Left renal pelvis (tissue), 4 donors: ENCODE measurements around the gene PA2G4. TPM values are rescaled to one million over a fixed set of nuclear protein-coding genes. Genes with fewer than 3 reads are reported as not detected.
A peak's percentile ranks its signal among the peaks of the same experiment; 100 is the strongest.
"Not testable (repeated sequence)": the region's sequence is repeated elsewhere in the genome, so short reads cannot be mapped to it uniquely, and the experiment has no call there.

Experiments used
- DNase-seq, 4 donors: peaks; one replicate each; pipeline ENCODE4 v3.0.0-alpha.2; 2013; ENCODE audit warnings: low read depth in 4 of 4, low spot score in 3 of 4
- polyA plus RNA-seq, 4 donors: library from polyadenylated mRNA; unstranded; fragments of 120-200 nt; gene quantifications; one replicate each; pipeline ENCODE4 v1.2.1, GENCODE V29; 2013; ENCODE audit not compliant: insufficient read length in 4 of 4

PA2G4 gene
- 100 to 1,000 TPM; 104 to 166 (median 154) TPM for polyA plus RNA-seq

GRCh38 chr12:56104109-56104814 lies at the start of gene PA2G4:
Gene PA2G4, plus strand, starts transcription at chr12:56104559. Its CDS starts 179 bp downstream, at chr12:56104738.
- DNase-seq: peak; percentile 95 to 98 (median 97)

DNA sequence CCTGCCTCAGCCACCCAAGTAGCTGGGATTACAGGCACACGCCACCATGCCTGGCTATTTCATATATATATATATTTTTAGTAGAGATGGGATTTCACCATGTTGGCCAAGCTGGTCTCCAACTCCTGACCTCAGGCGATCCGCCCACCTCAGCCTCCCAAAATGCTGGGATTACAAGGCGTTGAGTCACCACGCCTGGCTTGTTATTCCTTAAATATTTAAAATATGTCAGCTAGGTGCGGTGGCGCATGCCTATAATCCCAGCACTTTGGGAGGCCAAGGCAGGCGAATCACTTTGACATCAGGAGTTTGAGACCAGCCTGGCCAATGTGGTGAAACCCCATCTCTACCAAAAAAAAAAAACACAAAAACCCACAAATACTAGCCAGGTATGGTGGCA lies 44.4 kb upstream of the PA2G4 start:
- DNase-seq: not testable (repeated sequence)

- no peak for DNase-seq
Measured at GRCh38 chr12:56061982-56062381, 42.4 kb upstream of the PA2G4 start.

GRCh38 chr12:56062996-56063395 lies 41.4 kb upstream of the PA2G4 start:
- no peak for DNase-seq

DNA sequence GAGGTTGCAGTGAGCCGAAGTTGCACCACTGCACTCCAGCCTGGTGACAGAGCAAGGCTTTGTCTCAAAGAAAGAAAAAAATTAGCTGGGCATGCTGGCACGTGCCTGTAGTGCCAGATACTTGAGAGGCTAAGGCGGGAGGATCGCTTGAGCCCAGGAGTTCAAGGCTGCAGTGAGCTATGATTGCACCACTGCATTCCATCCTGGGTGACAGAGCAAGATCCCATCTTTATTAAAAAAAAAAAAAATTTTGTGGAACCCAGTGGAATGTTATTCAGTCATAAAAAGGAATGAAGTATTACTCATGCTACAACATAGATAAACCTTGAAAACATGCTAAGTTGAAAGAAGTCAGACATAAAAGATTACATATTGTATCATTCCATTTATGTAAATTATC lies 32.7 kb upstream of the PA2G4 start:
- no peak for DNase-seq

- DNase-seq: no peak
Measured at GRCh38 chr12:56074396-56074795, 30.0 kb upstream of the PA2G4 start.

DNA sequence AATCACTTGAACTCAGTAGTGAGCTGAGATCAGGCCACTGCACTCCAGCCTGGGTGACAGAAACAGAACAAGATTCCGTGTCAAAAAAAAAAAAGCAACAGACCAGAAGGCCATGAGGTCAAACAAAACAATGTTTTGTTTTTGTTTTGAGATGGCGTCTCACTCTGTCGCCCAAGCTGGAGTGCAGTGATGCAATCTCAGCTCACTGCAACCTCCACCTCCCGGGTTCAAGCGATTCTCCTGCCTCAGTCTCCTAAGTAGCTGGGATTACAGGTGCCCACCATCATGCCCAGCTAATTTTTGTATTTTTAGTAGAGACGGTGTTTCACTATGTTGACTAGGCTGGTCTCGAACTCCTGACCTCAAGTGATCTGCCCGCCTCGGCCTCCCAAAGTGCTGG lies 26.4 kb upstream of the PA2G4 start:
- DNase-seq: not testable (repeated sequence)

DNA sequence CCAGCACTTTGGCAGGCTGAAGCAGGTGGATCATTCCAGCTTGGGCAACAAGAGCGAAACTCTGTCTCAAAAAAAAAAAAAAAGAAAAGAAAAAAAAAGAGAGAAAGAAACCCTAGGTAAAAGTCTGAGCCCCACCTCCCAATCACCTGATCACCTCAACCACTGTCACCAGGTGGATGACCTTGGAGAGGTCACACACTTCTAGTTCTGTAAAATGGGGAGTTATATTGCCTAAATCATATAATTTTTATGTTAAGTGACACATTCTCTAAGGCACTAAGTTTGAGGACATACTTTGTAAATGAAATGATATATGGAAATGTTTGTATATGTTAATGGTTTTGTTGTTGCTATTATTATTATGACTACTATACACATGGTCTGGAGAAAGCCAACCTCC lies 25.9 kb upstream of the PA2G4 start:
- DNase-seq: no peak

GRCh38 chr12:56078931-56079722 lies 25.2 kb upstream of the PA2G4 start:
- peak in 1 of 4 donors; percentile 67 for DNase-seq

DNA sequence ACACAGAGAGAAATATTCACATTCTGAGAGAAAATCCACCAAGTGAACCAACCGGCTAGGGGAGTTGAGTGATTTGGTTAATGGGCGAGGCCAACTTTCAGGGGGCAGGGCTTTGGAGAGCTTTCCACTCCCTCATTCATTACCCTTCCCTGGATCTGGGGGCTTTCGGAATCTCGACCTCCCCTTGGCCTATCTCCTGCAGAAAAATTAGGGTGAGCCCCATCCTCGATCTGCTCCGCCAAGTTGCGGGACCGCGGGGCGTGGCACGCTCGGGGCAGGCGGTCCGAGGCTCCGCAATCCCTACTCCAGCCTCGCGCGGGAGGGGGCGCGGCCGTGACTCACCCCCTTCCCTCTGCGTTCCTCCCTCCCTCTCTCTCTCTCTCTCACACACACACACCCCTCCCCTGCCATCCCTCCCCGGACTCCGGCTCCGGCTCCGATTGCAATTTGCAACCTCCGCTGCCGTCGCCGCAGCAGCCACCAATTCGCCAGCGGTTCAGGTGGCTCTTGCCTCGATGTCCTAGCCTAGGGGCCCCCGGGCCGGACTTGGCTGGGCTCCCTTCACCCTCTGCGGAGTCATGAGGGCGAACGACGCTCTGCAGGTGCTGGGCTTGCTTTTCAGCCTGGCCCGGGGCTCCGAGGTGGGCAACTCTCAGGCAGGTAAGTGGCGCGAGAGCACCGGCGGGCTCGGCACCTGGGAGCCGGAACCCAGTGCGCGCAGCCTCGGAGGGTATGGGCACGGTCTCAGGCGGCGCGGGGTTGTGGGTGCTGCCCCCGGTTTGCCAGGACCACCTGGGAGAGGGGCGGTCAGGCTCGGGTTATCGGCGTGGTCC lies 24.4 kb upstream of the PA2G4 start, which contains the start of gene ERBB3:
Gene ERBB3 (plus strand): TSS at position 443 of the 833 bp plus-strand sequence. CDS start 136 bp downstream, at position 579.
- peak in 1 of 4 donors; percentile 66 for DNase-seq

GRCh38 chr12:56080556-56081138 lies 23.7 kb upstream of the PA2G4 start:
- DNase-seq: no peak

- no peak for DNase-seq
Measured at GRCh38 chr12:56081393-56082347, 22.7 kb upstream of the PA2G4 start.

DNA sequence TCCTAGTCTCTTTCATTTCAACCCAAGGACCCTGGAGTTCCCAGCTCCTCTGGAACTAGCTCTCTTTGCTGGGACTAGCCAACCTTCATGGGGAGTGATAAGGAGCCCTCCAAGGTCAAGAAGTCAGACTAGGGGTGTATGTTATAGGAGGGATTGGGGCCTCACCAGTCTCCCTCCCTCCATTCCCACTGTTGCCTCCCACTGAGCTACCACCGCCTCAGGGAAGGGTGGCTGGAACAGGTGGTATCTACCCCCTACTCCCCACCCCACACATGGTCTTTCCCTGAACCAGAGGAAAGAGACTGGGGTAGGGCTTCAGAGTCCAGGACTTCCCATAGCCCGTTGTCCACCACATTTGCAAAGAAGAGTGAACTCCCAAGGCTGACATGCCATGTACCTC lies 22.0 kb upstream of the PA2G4 start:
- no peak for DNase-seq

DNA sequence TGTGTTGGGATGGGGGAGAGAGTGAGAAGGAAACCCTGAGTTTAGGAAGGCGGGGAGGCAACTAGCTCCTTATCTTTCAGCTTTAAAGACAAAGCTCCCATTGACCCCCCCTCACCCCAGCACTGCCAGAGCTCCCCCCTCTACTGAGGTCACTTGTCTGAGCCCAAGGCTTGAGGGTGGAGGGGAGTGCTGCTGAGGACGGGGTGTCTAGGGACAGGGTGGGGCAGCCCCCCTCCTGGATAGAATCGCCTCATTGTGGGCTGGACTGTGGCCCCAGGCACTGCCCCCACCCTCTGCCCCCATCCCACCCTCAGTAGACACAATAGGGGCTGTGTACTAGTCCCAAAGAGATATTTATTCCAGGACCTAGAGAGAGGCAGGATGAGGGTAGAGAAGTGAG lies 21.4 kb upstream of the PA2G4 start:
- no peak for DNase-seq

- DNase-seq: no peak
Measured at GRCh38 chr12:56084958-56085543, 19.3 kb upstream of the PA2G4 start.

GRCh38 chr12:56086096-56086495 lies 18.3 kb upstream of the PA2G4 start:
- no peak for DNase-seq

GRCh38 chr12:56086608-56087007 lies 17.8 kb upstream of the PA2G4 start:
- DNase-seq: no peak

DNA sequence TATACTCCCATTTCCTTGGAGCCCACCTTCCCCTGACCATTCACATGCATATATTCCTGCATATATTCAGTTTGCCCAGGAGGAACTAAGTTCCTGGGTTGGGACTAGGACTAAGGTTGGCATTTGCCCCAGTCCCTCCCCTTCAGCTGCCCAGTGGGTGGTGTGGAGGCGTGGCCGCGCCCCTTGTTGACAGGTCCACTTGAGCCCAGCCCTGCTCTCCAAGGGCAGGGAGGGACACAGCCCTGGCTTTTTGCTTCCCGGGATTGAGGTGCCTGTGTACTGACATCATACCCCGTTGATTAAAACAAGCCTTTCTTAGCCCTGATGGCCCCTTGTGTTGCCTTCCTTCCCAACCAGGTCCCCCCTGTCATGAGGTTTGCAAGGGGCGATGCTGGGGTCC lies 17.1 kb upstream of the PA2G4 start:
- no peak for DNase-seq

- DNase-seq: no peak
Measured at GRCh38 chr12:56097738-56098137, 6.6 kb upstream of the PA2G4 start.
